Measurements from ENCODE around the gene OR51B5.
"Not testable (repeated sequence)": the region's sequence is repeated elsewhere in the genome, so short reads cannot be mapped to it uniquely, and the experiment has no call there.

The OR51B5 gene

DNA sequence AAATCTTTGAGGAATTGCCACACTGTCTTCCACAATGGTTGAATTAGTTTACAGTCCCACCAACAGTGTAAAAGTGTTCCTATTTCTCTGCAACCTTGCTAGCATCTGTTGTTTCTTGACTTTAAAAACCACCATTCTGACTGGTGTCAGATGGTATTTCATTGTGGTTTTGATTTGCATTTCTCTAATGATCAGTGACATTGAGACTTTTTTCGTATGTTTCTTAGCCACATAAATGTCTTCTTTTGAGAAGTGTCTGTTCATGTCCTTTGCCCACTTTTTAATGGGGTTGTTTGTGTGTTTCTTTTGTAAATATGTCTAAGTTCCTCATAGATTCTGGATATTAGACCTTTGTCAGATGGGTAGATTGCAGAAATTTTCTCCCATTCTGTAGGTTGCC is 6.1 kb downstream of the OR51B5 start:
- FAIRE-seq, result peak; percentile 64
- not testable (repeated sequence) for DNase-seq (ENCODE audit: extremely low spot score, insufficient read length, low read depth)

DNA sequence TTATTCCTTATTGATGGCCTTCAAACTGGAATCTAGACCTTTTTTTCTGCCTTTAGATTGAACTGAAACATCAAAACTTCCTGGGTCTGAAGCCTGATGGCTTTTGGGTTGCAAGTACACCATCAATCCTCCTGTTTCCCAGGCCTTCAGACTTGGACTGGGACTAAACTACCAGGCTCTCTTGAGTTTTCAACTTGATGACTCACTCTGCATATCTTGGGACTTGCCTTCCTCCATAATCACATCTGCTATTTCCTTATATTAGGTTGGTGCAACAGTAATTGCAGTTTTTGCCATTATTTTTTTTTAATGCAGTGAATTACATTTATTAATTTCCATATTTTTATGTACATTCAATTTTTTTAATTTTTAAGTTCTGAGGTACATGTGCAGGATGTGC is 7.0 kb downstream of the OR51B5 start:
- DNase-seq (ENCODE audit: extremely low spot score, insufficient read length, low read depth) (no peak), FAIRE-seq (no peak)

DNA sequence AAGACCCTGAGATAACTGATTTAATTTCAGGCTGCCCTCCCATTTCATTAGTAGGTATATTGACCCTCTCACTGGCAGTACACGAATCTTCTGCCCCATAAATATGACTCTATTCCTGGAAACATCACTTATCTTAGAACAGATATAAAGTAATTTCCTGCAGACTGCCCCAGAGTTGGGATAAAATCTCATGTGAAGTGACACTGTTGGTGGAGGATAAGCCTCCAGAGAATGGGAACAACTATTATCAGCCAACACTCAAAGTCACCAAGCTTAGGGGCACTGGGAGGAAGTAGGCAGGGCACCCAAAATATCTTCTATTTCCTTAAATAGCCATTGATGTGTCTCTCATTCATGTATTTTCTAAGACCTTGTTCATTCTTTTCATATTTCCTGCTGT is 8.2 kb downstream of the OR51B5 start:
- no peak for FAIRE-seq
- DNase-seq (ENCODE audit: extremely low spot score, insufficient read length, low read depth), result no peak

DNA sequence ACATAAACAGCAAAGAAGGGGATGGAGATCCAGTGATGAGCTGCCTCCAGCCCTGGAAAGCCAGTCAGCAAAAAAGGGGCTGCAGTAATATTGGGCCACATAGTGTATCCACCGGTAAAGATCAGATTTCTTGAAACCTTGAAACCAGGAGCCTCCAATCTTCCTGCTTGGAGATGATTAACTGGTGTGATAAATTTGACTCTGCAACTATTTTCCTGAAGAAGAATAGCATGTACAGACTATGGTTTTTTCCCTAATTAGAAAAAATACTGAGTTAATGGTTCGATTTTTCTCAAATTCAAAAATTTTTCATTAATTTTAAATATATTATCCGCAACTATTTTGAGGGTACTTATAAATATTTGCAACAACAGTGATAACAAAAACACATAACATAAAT is 19.1 kb downstream of the OR51B5 start, which contains the start of gene OR51B2:
Gene OR51B2 (minus strand): TSS at position 101 of the 400 bp plus-strand sequence. CDS start 0 bp downstream, at position 101.
- FAIRE-seq (no peak), DNase-seq (ENCODE audit: extremely low spot score, insufficient read length, low read depth) (no peak)

DNA sequence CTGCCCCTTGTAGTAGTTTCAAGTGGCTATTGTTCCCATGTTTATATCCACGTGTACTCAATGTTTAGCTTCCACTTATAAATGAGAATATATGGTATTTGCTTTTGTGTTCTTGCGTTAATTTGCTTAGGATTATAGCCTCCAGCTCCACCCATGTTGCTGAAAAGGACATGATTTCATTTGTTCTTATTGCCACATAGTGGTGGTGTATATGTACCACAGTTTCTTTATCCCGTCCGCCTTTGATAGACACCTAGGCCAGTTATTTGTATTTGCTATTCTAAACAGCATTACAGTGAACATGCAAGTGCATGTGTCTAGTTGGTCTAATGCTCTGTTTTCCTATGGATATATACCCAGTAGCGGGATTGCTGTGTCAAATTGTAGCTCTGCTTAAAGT is 26.0 kb downstream of the OR51B5 start:
- FAIRE-seq (no peak), DNase-seq (ENCODE audit: extremely low spot score, insufficient read length, low read depth) (no peak)

DNA sequence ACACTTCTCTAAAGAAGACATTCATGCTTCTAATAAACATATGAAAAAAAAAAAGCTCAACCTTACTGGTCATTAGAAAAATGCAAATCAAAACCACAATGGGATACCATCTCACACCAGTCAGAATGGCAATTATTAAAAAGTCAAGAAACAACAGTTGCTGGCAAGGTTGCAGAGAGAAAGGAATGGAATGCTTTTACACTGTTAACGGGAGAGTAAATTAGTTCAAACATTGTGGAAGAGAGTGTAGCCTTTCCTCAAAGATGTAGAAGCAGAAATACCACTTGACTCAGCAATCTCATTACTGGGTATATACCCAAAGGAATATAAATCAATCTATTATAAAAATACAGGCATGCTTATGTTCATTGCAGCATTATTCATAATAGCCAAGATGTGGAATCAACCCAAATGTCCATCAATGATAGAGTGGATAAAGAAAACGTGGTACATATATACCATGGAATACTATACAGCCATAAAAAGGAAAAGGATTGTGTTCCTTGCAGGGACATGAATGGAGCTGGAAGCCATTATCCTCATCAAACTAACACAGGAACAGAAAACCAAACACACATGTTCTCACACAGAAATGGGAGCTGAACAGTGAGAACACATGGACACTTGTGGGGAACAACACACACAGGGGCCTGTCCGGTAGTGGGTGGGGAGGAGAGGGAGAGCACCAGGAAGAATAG is 29.8 kb downstream of the OR51B5 start:
- FAIRE-seq; DNase-seq (ENCODE audit: extremely low spot score, insufficient read length, low read depth): not testable (repeated sequence)

DNA sequence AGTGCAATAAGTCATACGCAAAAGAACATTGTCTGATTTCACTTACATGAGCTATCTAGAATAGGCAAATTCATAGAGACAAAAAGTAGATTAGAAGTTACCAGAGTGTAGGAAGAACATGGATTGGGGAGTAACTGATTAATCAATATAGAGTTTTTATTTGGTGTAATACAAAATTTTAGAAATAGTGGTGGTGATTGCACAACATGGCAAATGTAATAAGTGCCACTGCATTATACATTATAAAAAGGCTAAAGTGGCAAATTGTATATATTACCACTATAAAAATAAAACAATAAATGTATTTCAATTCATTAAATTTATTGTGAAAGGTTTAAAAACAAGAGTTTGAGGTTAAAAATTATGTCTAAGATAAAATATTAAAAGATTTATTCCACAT is 32.9 kb downstream of the OR51B5 start:
- DNase-seq (ENCODE audit: extremely low spot score, insufficient read length, low read depth) (no peak), FAIRE-seq (no peak)

DNA sequence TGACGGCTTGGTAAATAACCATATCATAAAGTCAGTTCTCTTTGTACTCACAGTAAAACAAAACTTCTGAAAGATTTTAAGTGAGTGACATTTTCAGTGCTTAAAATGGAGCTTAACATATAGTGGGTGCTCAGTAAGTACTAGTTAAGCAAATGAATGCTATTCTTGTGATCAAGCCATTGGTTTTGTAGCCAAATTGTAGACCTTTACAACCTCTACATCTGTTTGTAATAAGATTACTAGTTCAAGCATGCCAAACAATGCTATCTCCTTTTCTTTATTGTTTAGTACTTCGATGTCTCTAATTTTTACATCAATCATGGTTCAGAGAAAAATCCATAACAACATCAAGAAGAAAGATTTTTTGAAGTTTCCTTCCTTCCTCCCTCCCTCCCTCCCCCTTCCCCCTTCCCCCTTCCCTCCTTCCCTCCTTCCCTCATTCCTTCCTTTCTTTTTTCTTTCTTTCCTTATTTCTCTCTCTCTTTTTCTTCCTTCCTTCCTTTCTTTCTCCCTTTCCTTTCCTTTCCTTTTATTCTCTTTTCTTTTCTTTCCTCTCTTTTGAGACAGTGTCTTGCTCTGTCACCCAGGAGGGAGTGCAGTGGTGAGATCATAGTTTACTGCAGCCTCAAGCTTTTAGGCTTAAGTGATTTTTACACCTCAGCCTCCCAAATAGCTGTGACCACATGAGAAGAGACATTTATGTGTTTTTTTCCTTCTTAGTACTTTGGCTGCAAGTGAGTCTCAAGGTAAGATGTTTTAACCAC is 35.9 kb downstream of the OR51B5 start:
- DNase-seq (ENCODE audit: extremely low spot score, insufficient read length, low read depth) (no peak), FAIRE-seq (no peak)

DNA sequence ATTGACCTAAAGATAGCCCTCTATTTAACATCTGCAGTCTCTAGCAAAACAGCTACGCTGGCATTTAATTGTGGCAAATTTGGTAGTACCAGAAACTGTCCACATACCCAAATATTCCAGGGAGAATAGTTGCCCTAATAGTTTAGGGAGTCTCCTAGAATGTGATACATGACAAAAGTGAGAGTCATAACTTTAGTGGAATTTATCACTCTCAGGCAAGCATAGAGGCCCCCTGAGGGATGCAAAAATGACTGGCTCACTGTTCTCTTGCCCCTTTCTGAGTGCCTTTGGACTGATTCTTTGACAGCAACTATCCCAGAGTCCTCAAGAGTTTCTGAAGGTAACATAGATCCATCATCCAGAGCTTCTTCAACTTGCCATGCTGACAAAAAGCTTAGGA is 39.3 kb downstream of the OR51B5 start:
- no peak for DNase-seq (ENCODE audit: extremely low spot score, insufficient read length, low read depth)
- no peak for FAIRE-seq

DNA sequence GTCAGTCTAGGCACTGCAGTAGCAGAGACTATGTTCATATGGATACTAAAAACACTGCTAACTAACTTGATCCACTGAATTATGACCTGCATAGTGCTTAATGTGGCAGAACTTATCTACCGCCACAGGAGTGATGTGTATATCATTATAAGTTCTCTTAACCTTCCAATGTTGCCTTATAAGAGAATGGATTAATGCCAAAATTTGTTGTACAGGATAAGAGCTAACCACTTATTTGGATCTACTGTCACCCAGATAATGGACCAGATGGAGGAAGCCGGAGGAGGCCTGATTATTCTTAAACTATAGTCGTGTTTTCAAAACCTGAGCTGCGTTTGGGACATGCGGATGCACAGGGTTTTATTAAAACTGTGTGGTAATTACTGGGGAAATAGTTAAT is 39.7 kb downstream of the OR51B5 start:
- no peak for DNase-seq (ENCODE audit: extremely low spot score, insufficient read length, low read depth)

DNA sequence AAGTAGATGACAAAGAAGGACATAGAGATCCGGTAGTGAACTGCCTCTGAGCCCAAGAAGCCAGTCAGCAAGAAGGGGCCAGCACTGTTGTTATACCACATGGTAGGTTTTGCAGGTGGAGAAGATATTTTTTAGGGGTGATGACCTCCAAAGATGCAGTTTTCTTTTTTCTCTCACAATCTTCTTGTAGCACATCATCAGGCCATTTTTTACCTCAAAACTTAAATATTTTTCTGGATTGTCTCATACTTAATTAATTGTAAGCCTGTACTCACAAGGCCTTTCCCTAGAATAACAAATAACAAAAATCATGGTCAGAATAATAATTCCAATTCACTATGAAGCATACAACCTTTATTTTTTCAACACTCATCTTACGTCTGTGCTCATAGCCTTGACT is 41.5 kb downstream of the OR51B5 start, which contains the start of gene OR51B4:
Gene OR51B4 (minus strand): TSS at position 101 of the 400 bp plus-strand sequence. CDS start 0 bp downstream, at position 101.
- DNase-seq (ENCODE audit: extremely low spot score, insufficient read length, low read depth) (no peak), FAIRE-seq (no peak)

More for the DNA sequence above, 39.7 kb downstream of the OR51B5 start:
- no peak for FAIRE-seq

DNA sequence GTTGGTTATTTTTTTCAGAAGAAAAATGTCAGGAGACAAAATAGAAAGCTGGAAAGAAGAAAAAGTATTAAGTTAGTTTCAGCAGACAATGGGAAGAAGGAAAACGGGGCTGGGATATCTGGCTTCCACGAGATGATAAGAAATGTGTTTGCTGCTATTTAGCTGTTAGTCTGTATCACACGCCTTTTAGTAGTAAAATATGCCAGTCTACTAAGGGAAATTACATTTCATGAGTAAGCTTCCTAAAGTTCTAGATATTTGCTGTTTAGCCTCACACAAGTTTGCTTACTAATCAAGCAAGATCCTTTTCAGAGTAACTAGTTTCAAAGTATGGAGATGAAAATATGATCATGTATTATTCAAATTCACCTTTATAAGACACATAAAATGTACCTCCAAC is 43.1 kb downstream of the OR51B5 start:
- DNase-seq (ENCODE audit: extremely low spot score, insufficient read length, low read depth), result no peak
- no peak for FAIRE-seq

DNA sequence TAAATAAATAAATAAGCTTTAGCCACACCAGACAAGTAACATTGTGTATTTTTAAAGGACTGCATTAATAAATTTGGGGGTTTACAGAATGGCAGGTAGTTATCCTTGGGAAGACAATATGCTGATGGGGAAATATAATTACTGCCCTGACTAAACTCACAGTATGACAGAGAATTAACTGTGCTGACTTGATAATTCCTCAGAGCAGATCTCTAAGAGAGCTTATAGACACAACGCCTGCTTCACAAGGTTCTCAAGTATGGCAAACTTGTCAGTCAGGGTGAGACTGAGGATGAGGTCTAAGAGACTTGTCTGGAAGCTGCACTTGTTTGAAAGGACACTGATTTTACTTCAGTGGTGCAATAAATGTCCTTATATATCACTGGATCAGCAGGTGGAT is 44.9 kb downstream of the OR51B5 start:
- no peak for FAIRE-seq
- no peak for DNase-seq (ENCODE audit: extremely low spot score, insufficient read length, low read depth)

DNA sequence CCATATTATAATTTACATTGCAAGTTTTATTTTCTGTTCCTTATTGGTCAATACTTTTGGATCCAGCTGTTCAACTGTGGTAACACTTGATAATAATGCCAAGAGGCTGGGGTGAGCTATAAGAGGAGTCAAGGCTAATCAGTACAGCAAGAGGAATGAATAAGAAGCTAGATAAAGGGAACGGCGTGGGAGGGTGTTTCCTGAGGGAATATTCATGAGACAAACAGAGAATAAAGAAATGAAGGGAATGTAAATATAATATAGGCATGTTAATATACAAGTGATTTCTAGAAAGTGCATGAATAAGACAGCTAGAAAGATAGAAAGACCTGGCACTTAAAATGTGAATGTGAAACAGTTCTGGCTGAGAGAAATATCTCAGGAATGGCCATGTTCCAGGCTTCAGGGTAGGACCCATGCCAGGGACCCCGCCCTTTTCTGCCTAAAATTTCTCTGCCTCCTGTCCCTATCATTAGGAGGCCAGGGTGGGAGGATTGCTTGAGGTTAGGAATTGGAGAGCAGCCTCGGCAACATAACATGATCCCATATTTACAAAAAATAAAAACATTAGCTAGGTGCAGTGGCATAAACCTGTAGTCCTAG is 45.5 kb downstream of the OR51B5 start:
- DNase-seq (ENCODE audit: extremely low spot score, insufficient read length, low read depth), result no peak
- FAIRE-seq, result no peak

DNA sequence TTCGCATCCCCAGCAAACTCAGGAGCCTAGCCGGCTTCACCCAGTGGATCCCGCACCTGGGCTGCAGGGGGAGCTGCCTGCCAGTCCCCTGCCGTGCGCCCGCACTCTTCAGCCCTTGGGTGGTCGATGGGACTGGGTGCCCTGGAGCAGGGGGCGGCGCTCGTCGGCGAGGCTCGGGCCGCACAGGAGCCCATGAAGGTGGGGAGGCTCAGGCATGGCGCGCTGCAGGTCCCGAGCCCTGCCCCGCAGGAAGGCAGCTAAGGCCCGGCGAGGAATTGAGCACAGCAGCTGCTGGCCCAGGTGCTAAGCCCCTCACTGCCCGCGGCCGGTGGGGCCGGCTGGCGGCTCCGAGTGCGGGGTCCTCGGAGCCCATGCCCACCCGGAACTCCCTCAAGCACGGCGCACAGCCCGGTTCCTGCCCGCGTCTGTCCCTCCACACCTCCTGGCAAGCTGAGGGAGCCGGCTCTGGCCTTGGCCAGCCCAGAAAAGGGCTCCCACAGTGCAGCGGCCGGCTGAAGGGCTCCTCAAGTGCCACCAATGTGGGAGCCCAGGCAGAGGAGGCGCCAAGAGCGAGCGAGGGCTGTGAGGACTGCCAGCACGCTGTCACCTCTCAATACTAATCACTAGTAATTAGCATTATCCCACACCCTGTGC is 48.9 kb downstream of the OR51B5 start:
- DNase-seq (ENCODE audit: extremely low spot score, insufficient read length, low read depth); FAIRE-seq: not testable (repeated sequence)

DNA sequence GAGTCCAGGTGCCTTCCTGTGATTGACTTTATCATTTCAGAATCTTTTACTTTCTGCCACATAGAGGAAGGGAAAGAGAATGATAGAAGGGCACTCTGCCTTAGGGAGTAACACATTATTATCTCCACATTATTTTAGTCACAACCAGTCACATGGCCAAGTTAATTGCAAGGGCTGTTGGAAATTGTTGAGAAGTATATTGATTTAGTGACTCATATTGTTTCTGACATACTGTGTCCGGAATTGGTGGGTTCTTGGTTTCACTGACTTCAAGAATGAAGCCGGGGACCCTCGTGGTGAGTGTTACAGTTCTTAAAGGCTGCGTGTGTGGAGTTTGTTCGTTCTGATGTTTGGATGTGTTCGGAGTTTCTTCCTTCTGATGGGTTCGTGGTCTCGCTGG is 50.3 kb downstream of the OR51B5 start:
- no peak for DNase-seq (ENCODE audit: extremely low spot score, insufficient read length, low read depth)
- no peak for FAIRE-seq

Measured in GM18507 (cell line).